GM21390 (cell line): ENCODE measurements around the gene WFDC13.
"Not testable (repeated sequence)": the region's sequence is repeated elsewhere in the genome, so short reads cannot be mapped to it uniquely, and the experiment has no call there.

ENCODE experiments used
- ATAC-seq: cut with Tn5 transposase; IDR thresholded peaks from one replicate; pipeline ENCODE4 v1.9.1; 2021; ENCODE audit not compliant: unreplicated experiment

The WFDC13 gene

DNA sequence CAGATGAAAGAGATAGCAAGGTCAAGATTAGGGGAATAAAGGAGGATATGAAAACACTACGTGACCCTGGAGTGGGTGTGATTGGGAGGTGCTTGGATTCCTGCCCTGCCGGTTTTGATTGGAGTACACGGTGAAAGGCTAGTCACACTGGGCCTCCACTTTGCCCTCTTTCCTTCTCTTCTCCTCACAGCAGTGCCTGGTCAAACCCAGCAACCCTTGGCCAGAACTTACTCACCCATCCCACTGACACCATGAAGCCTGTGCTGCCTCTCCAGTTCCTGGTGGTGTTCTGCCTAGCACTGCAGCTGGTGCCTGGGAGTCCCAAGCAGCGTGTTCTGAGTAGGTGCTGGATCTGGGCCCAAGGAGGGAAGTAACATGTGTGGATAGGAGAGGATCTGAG lies at the start of gene WFDC13:
TSS of gene WFDC13 (plus strand) at position 166 of the 400 bp plus-strand sequence. CDS start at position 252, 86 bp downstream.
- no peak for ATAC-seq

DNA sequence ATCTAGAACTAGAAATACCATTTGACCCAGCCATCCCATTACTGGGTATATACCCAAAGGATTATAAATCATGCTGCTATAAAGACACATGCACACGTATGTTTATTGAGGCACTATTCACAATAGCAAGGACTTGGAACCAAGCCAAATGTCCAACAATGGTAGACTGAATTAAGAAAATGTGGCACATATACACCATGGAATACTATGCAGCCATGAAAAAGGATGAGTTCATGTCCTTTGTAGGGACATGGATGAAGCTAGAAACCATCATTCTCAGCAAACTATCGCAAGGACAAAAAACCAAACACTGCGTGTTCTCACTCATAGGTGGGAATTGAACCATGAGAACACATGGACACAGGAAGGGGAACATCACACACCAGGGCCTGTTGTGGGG lies 44.8 kb upstream of the WFDC13 start:
- not testable (repeated sequence) for ATAC-seq

DNA sequence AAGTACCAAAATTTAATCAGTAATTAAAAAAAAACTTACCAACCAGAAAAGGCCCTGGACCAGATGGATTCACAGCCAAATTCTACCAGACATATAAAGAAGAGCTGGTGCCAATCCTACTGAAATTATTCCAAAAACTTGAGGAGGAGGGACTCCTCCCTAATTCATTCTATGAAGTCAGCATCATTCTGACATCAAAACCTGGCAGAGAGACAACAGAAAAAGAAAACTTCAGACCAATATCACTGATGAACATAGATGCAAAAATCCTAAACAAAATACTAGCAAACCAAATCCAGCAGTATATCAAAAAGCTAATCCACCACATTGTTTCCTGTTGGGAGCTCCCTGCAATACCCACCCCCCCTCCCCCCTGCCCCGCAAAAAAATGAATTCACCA lies 31.7 kb upstream of the WFDC13 start, which contains the start of gene WFDC11:
TSS of gene WFDC11 (minus strand) at position 101 of the 400 bp plus-strand sequence. CDS start 19,639 bp downstream, outside the sequence.
- no peak for ATAC-seq

- no peak for ATAC-seq
Observed at GRCh38 chr20:45672765-45673164, 29.1 kb upstream of the WFDC13 start.

DNA sequence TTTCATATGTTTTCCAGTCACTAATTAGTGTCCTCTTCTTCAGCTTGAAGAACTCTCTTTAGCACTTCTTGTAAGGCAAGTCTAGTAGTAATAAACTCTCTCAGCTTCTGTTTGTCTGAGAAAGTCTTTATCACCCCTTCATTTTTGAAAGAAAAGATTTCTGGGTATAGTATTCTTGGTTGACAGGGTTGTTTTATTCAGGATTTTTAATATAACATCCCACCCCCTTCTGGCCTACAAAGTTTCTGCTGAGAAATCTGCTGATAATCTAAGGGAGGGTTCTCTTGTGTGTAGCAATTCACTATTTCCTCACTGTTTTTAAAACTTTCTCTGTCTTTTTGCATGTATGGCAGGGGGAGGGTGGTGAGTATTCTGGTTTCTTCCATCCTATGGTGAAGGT lies 22.2 kb upstream of the WFDC13 start:
- no peak for ATAC-seq

GRCh38 chr20:45685896-45686295 lies 15.9 kb upstream of the WFDC13 start:
- no peak for ATAC-seq

- not testable (repeated sequence) for ATAC-seq
Observed at GRCh38 chr20:45693346-45693745, 8.5 kb upstream of the WFDC13 start.

GRCh38 chr20:45695496-45695895 lies 6.3 kb upstream of the WFDC13 start:
- ATAC-seq, result no peak

DNA sequence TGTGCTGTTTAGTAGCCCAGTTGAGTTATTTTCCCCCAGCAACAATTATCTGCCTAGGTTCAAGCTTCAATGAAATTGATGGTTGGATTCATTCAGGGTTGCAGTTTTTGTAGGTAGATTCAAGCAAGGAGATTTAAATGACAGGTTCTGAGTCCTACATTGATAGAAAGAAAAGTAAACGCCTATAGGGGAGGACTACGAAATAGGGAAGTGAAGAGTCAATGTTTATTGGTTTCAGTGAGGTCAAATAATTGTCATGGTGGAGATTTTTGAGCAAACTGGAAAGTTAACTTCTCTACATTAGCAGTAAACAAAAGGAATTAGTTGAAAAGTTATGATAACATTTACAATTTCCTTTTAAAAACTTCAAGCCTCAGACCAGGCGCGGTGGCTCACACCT lies 734 bp upstream of the WFDC13 start:
- ATAC-seq, result no peak

DNA sequence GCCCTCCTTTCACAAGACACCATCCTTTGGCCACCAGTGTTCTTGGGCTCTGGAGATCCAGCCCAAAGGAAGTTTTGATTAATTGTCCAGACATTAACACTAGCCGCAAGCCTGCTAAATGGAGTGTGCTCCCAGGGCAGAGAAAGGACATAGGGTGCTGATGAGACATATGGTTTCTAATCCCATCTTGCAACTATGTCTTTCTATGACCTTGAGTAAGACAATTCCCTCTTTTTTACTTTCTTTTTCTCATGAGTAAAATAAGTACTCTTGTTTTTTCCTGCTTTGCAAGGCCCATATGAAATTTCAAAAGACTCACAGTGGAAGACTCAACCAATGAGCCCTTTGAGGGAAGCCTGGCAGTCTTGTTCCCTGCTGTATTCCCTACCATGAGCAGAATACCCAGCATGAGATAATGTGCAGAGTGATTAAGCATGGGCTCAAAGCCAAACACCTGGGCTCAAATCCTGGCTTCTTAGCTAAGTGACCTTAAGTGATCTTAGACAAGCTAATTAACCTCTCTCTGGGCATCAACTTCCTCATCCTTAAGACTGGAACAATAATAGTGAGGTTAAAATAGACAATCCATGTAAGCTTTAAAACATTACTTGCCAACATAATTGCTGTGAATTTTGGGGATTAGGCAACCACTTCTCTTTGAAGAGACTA lies 3.3 kb downstream of the WFDC13 start, which contains the start of gene WFDC10B:
TSS of gene WFDC10B (minus strand) at position 51 of the 669 bp plus-strand sequence. CDS start 19,027 bp downstream, outside the sequence.
- no peak for ATAC-seq

DNA sequence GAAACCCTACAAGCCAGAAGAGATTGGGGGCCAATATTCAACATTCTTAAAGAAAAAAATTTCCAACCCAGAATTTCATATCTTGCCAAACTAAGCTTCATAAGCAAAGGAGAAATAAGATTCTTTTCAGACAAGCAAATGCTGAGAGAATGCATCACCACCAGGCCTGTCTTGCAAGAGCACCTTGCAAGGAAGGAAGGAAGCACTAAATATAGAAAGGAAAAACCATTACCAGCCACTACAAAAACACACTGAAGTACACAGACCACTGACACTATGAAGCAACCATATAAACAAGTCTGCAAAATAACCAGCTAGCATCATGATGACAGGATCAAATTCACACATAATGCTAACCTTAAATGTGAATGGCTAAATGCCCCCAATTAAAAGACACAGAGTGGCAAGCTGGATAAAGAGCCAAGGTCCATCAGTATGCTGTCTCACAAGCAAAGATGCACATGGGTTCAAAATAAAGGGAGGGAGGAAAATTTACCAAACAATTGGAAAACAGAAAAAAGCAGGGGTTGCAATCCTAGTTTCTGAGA lies 14.4 kb downstream of the WFDC13 start:
- not testable (repeated sequence) for ATAC-seq

DNA sequence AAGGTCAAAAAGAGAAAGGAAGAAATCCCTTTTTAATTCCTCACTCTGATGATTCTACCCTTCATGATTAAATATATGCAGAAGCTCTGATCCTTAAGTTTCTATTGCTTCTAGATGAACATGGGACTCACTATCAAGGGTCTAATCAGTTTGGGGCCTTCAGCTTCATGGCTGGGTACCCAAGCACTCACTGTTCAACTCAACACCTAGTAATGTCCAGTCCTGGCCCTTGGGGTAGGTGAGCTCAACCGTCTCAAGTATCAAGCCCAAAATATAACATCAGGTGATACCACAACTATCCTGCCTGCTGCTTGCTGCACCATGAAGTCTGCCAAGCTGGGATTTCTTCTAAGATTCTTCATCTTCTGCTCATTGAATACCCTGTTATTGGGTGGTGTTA lies 20.2 kb downstream of the WFDC13 start, which contains the start of gene SPINT4:
TSS of gene SPINT4 (plus strand) at position 301 of the 400 bp plus-strand sequence. CDS start at position 322, 21 bp downstream.
- no peak for ATAC-seq

GRCh38 chr20:45725134-45725533 lies 23.3 kb downstream of the WFDC13 start:
- no peak for ATAC-seq

DNA sequence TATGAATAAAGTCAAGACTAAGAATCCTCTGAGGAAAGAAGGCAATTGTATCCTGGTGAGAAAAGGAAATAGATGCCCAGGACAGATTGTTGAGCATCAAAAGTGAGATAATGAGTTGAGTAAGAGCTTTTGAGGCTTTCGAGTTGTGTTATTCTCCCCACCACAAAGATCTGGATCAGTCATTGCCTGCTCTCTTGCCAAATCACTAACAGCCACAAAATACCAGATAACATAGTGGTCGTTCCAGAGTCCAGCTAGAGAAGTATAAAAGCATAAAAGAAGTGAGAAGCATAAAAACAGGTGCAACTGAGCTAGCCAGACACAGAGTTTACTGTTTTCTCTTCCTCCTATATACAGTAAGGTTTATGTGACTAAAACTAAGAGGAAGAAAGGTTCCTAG lies 25.2 kb downstream of the WFDC13 start:
- no peak for ATAC-seq

GRCh38 chr20:45732199-45732598 lies 30.4 kb downstream of the WFDC13 start:
- ATAC-seq, result no peak

- no peak for ATAC-seq
Observed at GRCh38 chr20:45735552-45735951, 33.7 kb downstream of the WFDC13 start.

DNA sequence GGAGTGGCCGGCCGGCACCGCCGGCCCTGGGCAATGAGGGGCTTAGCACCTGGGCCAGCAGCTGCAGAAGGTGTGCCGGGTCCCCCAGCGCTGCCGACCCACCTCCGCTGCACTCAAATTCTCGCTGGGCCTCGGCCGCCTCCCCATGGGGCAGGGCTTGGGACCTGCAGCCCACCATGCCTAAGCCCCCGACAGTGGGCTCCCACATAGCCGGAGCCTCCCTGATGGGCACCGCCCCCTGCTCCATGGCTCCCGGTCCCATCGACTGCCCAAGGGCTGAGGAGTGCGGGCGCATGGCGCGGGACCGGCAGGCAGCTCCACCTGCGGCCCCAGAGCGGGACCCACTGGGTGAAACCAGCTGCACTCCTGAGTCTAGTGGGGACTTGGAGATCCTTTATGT lies 34.1 kb downstream of the WFDC13 start:
- ATAC-seq, result no peak

- ATAC-seq, result no peak
Observed at GRCh38 chr20:45742596-45742995, 40.8 kb downstream of the WFDC13 start.

DNA sequence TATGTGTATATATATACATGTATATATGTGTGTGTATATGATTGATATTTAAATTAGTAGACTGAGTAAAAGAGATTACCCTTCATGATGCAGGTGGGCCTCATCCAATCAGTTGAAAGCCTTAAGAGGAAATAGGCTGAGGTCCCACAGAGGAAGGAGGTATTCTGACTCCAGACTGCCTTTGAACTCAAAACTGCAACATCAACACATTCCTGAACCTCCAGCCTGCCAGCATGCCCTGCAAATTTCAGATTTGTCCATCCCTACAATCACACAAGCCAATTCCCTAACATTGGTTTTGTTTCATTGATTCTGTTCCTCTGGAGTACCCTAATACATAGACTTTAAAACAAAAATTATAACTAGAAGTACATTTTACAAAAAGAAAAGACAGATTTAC lies 43.2 kb downstream of the WFDC13 start:
- no peak for ATAC-seq

- no peak for ATAC-seq
Observed at GRCh38 chr20:45751721-45752120, 49.9 kb downstream of the WFDC13 start.

- ATAC-seq, result no peak
Observed at GRCh38 chr20:45752746-45753145, 50.9 kb downstream of the WFDC13 start.

DNA sequence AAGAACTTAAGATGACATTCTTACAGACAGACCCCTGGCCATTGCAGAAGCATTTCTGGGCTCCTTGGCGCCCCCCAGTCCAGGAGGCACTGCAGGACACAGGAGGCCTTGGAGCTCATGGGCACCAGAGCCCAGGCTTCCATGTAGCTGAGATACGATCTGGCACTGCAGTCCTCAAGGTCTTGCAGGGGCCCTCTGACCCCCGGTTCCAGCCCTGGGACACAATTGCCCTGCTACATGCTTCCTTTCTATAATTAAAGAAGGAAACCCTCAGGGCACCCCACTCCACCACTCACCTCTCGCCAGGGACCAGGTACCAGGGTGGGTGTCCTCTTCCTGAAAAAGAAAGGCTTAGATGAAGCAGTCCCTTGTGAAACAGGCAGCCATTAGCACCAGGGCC lies 56.3 kb downstream of the WFDC13 start:
- ATAC-seq, result no peak
